SW 1271 (cell line): ENCODE data around the gene LTBP1.
A peak's percentile ranks its signal among the peaks of the same experiment; 100 is the strongest.

ENCODE experiments used
- DNase-seq, 2 experiments: peaks; one replicate each; lab custom pipeline; 2025; lab: John Stamatoyannopoulos, UW

The LTBP1 gene

DNA sequence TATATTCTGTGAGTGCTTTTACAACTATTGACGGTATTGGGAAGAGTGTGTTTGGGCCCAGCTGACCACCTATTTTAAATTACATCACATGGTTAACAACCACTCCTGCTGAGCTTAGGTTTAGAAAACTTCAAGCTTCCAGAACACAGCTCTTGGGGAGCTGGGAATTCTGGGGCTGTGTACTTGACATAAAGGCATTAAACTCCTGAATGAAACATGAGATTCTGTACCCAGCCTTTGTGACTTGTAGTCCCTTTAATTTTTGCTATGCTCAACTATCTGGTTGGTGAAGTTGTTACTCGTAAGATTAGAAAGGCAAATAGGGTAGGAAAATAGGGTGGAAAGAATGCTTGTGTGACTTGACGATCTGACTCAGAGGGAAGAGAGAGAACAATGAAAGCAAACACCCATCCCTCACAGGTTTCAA is 66.9 kb downstream of the LTBP1 start:
- DNase-seq, result no peak

DNA sequence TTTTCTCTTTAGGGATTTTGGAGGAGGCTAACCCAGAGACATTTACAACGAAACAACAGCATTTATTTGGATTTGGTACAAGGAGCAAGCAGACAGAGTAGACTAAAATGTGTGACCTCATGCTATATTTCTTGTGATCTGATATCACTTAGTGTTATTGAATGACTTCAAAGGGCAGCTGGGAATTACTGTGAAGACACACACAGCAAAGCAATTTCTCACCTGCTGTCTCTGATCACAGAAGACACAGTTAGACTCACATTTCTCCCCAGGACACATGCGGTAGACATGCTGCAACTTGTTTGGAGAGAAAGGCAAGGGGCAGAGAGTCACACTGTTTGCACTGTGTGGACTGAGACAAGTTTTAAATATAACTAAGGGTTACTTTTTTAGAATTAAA is 67.5 kb downstream of the LTBP1 start:
- DNase-seq, result no peak

DNA sequence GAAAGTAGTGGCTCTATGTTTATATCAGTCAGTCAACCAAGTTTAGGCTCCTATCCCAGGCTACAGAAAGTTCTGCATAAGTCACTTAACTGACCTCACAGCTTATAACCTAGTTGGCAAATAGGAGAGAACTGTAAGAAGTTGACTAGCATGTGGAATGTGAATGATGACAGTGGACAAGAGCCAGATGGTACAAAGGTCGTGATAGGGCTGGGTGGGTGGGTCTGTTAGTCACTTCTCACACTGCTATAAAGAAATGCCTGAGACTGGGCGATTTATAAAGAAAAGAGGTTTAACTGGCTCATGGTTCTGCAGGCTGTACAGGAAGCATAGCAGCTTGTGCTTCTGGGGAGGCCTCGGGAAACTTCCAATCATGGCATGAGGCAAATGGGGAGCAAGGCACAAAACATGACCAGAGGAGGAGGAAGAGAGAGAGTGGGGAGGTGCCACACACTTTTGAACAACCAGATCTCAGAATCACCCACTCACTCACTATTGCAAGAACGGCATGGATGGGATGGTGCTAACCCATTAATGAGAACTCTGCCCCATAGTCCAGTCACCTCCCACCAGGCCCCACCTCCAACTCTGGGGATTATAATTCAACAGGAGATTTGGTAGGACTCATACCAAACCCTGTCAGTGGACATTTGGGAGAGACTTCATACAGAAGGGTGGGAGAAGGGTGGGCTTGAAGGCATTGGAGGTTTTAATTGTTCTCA is 68.8 kb downstream of the LTBP1 start:
- DNase-seq, result no peak

- DNase-seq, result no peak
Observed at GRCh38 chr2:33018271-33018670, 71.5 kb downstream of the LTBP1 start.

DNA sequence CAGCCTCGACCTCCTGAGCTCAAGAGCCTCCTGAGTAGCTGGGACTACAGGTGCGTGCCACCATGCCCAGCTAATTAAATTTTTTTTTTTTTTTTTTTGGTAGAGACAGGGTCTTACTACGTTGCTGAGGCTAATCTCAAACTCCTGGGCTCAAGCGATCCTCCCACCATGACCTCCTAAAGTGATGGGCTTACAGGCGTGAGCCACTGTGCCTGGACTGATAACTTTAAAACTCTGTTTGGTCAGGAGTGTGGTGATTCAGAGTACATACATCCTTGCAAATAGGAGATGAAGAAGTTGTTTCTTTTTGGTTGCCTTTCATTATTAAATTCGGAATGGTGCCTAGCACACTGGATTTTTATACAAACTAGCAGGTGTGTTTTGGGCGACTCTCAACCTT is 73.0 kb downstream of the LTBP1 start:
- no peak for DNase-seq

DNA sequence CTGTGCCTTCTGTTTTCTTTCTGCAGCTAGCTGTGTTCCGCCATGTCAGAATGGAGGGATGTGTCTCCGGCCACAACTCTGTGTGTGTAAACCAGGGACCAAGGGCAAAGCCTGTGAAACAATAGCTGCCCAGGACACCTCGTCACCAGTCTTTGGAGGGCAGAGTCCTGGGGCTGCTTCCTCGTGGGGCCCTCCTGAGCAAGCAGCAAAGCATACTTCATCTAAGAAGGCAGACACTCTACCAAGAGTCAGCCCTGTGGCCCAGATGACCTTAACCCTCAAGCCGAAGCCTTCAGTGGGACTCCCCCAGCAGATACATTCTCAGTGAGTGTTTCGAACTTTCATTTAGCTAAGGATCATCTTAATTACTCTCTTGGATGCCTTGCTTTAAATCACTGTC is 74.1 kb downstream of the LTBP1 start:
- no peak for DNase-seq

GRCh38 chr2:33021542-33022227 is 74.9 kb downstream of the LTBP1 start:
- DNase-seq, result no peak

- no peak for DNase-seq
Observed at GRCh38 chr2:33022395-33022985, 75.7 kb downstream of the LTBP1 start.

- DNase-seq, result no peak
Observed at GRCh38 chr2:33022989-33023727, 76.4 kb downstream of the LTBP1 start.

- DNase-seq, result no peak
Observed at GRCh38 chr2:33023728-33024500, 77.2 kb downstream of the LTBP1 start.

DNA sequence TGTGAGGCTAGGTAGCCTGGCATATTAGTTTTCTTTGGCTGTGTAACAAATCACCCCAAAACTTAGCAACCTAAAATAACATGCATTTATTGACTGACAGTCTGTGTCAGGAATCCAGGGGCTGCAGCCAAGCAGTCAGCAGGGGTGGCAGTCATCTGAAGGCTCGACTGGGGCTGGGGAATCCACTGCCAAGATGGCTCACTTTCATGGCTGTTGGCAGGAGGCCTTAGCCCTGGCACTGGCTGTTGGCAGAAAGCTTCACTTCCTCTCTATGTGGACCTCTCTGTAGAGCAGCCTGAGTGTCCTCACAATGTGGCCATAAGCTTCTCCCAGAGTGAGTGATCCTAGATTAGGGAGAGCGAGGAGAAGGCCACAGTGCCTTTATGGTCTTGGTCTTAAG is 78.0 kb downstream of the LTBP1 start:
- DNase-seq, result no peak

DNA sequence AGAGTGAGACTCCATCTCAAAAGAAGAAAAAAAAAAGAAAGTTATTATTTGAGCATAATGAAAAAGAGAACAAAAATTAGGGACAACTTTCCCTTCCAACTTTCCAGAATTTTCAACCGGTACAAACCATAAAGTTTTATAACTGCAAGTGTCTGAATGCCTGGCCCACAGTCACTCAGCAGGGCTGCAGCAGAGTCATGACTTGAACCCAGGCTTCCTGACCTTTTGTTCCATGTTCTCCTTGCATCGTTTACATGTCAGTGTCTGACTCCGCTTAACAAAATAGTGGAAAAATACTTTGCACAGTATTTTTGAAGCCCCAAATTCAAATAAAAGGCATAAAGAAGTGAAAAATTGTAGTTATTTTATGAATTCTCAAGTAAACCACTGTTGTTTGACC is 82.7 kb downstream of the LTBP1 start:
- DNase-seq, result no peak

- DNase-seq, result no peak
Observed at GRCh38 chr2:33029926-33030325, 83.2 kb downstream of the LTBP1 start.

- no peak for DNase-seq
Observed at GRCh38 chr2:33030326-33030725, 83.6 kb downstream of the LTBP1 start.

DNA sequence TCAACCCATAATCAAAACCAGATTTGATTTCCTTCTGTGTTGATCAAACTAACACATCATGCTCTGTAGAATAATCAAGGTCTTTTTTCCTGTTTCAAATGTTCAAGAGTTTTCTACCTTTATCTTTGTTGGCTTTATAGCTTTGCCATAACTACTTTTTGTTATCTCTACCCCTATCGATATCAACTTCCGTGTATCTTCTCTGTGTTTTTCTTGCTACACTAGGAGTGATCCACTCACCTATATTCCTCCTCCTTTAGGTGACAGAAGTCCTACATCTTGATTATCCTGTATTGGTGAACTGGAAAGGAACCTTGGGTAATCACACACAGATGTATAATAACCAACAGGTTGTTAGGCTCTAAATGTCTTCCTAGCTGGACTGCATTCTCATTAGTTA is 85.5 kb downstream of the LTBP1 start:
- DNase-seq, result no peak

DNA sequence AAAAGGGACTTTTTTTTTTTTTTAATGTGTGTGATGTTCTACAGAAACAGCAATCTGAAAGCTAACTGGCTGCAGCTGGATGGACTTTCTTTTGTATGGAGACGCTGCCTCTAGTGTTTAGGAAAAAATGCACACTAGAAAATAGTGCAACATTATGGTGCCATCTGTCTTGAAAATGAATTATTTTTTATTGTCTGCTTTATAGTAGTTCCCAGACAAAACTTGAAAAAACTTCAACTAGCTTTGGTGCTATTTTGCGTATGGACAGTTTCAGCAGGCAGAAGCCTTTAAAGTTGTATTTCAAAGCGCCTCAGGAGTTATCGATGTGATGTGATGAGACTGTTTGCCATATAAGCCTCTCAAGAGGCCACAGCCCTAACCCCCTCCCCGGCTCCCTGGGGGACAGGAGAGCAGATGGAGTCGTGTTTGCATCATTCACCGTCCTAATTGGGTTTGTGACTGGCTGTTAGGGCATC is 86.9 kb downstream of the LTBP1 start:
- peak in 1 of 2 experiments; percentile 68 for DNase-seq

DNA sequence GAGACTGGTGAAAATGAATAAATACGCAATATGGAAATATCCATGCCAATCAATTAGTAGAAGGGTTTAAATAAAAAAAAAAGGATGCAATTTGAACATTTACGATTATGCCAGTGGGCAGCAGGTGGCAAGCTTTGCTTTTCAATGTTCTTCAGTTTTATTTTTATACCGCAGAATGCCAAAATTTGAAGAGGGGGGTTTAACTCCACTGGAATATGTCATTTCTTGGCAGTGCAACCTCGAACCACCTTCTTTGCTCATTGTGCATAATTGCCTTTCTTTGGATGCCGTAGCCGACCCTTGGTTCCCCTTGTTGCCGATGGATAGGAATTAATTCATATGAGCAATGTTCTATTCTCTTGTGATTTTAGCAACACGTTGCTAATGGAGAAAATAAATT is 88.0 kb downstream of the LTBP1 start:
- DNase-seq, result peak in 1 of 2 experiments; percentile 29

GRCh38 chr2:33038230-33038629 is 91.5 kb downstream of the LTBP1 start:
- no peak for DNase-seq

DNA sequence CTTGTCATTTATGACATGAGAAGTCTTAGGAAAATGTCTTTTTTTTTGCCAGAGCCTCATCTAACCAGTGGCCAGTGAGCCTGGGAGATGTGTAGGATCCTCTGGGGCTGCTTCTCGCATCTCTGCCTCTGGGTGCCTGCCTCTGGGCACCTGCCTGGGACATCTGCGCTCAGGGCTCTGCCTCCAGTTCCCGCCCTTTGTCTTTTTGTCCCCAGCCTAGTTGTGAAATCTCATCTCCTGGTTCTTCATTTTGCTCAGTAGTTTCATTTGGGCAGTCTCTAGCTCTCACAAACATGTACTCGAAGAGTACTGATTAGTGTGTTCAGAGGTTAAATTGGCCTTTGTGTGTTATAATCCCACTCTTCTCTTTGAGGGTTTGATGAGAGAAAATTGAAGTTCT is 92.0 kb downstream of the LTBP1 start:
- DNase-seq, result no peak

GRCh38 chr2:33040541-33040940 is 93.8 kb downstream of the LTBP1 start:
- no peak for DNase-seq

DNA sequence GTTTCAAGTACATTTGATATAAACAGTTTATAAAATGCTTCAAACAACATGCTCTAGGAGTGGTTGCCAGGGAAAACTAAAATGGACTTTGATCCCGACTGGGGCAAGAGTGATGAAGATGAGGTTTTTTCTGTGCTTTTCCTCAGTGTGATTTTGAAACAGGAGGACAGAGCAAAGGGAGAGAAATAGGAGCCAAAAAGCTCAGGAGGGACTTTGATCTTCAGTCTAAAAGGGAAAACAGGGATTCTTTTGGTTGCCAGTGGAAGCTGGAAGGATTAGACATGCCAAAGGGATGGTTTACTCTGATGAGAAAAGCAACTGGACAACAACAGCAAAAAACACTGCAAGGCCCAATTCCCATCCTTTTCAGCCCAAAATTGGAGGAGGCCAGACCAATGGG is 95.5 kb downstream of the LTBP1 start:
- DNase-seq, result no peak

DNA sequence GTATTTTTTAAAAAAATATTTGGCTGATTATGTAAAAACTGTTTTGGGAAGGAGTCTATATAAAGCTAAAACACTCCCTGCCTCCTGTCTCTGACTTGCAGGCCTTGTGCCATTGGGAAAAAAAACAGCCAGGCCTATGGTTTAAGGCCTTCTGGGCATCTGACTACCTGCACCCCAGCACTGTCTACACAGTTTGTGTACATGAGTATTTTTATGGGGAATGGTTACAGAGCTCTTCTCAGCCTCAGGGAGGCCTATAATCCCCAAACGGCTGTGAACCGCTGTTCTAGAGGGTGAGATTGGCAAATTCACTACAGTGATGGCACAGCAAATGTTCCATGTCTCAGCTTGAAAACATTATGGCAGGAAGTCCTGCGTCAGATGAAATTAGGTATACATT is 96.1 kb downstream of the LTBP1 start:
- no peak for DNase-seq
